Measurements from ENCODE around the gene AMBRA1.
"Not testable (repeated sequence)": the region's sequence is repeated elsewhere in the genome, so short reads cannot be mapped to it uniquely, and the experiment has no call there.

The AMBRA1 gene

DNA sequence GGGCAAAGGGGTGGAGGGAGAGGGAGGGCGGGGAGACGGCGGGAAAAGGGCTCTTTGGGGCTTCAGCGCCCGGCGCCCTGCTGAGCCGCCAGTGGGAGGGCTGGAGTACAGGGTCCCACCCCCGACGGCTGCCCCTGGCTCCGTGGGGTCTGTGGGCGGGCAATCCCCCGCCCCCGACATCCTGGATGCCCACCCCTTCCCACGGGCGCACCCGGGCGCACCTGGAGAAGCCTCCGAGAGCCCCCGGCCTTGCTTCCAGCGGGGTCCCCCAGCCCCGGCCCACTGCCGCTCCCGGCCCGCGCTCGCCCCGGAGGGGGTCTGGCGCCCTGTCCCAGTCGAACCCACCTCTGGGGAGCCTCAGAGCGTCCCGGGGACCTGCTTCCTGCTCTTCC is 202.6 kb downstream of the AMBRA1 start:
- no peak for DNase-seq

DNA sequence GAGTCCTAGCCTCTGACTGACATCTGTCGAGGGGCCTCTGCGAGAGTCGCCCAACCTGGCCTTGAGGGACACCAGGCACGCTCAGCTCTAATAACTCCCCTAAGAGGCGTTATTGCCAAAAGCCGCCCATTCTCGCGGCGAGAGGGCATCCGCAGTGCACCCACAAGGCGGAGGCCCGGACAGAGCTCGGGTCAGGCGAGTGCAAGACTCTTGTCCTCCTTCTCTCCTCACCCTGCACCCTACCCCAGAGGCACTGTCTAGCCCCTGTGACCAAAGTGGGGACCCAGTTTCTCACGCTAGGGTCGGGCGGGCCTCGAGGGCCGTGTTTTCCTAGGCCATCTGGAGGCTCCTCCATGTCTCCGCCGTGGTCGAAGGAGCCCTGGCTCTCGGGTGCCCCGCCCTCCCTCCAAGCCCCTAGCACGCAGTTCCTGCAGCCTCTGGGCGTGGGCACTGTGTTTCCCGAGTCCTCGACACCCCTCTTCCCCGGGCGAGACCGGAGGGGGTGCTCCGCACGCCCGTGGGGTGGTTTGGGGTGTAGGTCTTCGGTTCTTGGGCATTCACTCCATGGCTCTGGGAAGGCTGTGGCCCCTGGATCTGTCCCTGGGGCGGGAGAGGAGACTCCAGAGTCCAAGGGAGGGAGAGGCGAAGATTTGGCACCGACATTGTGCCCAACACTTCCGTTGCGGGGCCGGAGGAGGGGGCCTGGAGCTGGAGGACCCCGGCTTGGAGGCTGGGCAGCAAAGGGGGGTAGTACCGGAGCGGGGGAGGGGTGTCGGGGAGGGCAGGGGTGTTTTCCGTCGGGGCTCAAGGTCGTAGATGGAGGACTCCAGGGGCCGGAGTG is 203.3 kb downstream of the AMBRA1 start:
- no peak for DNase-seq

DNA sequence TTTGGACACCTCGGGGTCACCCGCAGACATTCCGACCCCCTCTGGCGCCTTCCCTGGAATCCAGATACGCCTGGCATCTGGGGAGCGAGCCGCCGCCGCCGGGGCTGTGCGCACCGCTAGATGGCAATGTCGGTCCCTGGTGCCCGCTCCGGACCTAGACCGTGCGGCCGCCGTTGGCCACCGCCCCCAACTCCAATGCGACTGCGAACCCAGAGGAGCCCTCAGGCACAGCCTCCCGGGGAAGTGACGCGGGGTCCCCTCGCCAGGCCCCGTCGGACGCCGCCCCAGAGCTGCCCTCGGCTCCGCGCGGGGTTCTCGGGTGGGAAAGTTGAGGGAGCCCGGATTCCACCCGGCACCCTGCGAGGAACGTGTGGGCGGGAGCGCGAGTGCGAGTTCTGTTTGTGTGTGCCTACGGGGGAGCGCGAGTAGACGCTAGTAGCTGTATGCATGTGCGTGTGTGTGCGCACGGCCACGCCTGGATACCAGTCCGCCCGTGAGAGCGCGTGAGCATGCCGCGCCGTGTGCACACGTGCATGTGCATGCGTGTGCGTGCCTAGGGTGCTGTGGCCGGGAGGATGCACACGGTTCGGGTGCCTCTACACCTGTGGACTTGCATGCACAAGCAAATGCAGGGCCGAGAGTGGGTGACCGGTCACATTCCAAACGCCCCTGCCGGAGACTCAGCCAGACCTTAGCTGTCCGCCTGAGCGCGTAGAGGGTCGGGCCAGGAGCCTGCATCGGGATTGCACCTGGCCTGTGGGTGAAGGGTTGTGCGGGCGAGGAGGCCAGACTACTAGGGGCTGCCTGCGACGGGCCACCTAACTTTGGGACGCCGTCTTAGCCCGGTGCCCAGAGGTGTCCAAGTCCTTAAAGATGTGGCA is 204.1 kb downstream of the AMBRA1 start:
- DNase-seq = no peak

DNA sequence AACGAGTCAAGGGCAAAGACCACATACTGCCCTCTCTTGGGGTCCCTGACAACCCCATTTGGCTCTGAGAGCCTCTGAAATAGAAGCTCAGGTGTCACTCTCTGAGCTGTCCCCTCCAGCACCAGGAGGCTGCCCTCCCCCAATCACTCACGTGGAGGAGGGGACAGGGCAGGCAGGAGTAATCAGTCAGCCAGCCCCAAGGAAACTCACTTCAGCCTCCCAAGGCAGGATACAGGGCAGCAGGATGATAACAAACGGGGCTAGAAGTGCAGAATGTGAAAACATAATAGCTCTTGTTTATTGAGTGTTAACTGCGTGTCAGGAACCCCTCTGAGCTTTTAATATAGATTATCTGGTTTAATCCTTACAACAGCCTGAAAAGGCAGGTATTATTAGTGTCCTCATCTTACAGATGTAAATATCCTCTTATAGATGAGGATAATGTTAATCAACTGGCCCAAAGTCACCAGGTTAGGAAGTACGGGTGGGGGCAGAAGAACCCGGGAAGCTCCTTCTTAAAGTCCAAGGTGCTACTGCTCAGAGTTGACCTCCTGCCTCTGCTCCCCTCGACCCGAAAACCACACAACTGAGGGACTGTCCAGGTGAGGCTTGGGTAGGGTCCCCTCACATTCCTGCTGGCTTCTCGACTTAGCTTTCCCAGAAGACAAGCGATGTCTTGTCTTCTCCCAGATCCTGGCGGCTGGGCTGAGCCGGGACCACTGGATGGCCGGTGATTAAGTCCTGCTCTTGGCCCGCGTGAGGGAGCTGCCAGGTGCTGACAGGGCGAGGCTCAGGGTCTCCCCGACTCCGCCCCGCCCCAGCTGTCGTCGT is 205.0 kb downstream of the AMBRA1 start:
- DNase-seq = no peak

DNA sequence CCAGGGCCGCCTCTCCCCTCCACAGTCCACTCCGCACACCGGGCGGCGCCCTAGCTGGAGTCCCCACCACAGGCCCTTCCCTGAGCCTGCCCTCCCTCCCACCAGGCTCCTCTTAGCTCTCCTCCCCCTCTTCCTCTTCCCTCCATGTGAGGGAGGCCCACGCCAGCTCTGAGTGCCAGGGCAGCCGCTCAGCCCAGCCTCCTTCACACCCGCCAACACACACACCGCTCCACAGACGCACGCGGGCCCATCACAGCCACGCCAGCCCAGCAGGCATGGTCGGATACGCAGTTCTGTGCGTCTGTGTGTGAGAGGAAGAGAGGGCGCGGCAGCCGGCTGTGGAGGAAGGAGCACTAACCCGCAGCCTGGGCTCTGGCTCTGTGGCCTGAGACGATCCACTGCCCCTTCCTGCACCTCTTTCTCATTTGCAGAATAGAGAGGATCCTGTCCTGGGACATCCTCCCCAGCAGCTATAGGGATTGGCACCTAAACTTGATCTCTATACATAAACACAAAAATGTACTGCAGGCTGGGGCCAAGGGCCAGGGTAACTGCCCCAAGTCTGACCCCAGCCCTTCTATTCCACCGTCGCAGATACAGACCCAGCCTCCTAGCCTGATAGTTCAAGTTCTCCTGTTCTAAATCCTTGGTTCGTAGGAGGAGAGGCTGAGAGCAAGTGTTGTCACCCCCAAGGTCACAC is 205.8 kb downstream of the AMBRA1 start:
- no peak for DNase-seq

DNA sequence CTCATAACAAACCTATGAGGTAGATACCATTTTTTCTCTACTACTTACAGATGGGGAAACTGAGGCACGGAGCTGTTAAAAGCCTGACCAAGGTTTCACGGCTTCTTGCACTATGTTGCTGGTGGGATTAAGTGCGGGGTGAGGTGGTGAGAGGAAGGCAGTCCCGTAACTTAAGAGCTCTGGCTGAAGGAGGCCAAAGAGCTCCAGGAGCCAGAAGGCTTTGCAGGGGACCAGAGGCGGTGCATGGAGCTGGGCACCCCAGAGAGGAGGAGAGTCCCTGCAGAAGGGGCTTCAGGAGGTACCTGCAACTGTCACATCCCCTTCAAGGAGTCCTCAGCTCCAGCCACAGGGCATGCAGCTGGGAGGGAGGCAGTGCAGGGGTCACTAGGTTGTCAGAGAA is 206.4 kb downstream of the AMBRA1 start:
- DNase-seq = no peak

DNA sequence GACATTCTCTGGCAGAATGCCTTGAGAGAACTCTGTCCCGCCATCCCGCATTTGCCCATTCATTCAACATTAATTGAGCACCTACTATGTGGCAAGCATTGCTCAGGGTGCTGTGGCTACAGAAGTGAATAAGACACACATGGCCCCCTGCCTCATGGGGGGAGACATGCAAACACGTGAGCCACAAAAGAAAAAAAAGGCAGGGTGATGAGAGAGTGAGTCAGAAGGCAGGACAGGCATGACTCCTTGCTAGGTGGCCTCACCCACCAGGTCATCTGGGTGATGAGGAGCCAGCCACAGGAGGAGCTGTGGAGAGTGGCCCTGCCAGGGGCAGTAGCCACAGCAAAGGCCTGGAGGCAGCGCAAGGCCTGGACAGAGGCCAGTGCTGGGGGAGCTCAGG is 207.1 kb downstream of the AMBRA1 start:
- DNase-seq = no peak

DNA sequence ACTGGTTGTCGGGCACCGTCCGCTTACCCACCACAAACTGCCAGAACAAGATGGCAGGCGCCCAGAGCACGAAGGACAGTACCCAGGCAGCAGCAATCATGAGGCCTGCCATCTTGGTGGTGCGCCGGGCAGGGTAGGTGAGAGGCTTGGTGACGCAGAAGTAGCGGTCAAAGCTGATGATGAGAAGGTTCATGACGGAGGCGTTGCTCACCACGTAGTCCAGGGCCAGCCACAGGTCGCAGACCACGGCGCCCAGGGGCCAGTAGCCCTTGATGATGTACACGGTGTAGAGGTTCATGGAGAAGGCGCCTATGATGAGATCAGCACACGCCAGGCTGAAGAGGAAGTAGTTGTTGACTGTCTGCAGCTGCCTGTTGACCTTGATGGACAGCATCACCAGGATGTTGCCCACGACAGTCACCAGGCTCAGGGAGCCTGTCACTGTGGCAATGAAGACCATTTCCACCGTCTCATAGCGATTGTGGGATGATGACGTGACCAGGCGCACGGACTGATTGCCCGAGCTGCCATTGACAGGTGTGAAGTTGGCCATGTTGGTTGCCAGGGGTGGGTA is 207.7 kb downstream of the AMBRA1 start:
- no peak for DNase-seq

DNA sequence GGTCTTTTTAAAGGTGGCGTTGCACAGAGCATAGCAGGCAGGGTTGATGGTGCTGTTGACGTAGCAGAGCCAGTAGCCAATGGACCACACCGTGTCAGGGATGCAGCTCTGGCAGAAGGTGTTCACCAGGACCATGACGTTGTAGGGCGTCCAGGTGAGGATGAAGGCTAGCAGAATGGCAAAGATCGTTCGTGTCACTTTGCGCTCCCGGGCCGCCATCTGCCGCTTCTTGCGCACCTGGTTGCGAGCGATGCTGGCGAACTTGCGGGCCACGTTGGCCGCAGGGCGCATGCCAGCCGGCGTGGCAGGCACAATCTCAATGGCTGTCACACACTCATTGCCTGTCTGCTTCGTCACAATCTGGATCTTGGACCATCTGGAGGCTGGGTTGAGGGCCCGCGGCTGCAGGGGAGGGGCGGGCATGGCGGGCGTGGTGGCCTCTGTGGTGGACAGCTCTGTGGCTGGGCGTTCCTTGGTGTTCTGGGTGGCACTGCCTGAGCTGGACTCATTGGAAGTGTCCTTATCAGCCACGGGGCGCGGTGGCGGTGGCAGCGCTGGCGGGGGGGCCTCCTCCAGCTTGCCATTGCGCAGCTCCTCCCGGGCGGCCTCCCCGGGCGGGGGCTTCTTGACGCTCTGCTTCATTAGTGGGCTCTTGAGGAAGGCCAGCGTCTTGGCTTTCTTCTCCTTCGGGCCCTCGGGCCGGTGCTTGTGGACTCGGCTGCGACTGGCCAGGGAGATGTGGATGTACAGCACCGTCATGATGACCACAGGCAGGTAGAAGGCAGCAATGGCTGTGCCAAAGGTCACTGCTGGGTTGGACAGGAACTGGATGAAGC is 208.4 kb downstream of the AMBRA1 start:
- no peak for DNase-seq

DNA sequence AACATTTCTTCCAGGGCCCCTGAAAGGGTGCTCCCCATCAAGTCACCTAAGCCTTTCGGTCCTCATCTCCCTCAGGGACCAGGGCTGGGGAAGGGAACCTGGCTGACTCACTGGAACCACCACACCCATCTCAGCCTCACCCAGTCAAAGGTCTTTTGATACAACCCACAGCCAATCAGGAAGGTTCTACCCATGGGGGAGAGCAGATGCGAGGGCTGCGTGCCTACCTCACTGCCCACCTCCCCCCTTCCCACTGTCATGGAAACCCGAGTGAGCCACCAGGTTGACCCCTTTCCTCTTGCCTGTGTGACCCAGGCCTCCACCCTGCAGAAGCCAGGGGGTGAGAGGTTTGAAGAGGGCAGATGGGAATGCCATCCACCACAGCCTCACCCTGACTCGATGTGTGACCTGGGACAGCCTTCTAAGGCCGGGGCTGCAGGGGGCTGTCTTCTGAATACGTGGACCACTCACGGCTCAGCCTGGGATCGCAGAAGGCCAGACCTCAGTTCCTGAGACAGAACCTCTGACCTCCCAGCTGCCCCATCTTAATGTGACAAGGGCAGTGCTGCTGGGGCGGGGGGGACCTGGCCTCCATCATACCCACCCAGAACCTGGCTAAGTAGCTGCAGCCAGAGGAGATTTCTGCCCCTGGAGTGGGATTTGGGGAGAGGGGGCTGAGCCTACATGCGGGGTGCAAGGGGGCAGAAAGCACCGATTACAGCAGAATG is 209.7 kb downstream of the AMBRA1 start:
- peak; percentile 27 for DNase-seq

DNA sequence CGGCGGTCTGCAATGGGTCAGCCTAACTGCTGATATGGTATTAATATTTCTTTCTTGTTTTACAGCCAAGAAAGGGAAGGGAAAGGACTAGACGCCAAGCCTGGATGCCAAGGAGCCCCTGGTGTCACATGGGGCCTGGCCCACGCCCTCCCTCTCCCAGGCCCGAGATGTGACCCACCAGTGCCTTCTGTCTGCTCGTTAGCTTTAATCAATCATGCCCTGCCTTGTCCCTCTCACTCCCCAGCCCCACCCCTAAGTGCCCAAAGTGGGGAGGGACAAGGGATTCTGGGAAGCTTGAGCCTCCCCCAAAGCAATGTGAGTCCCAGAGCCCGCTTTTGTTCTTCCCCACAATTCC is 210.4 kb downstream of the AMBRA1 start:
- no peak for DNase-seq

DNA sequence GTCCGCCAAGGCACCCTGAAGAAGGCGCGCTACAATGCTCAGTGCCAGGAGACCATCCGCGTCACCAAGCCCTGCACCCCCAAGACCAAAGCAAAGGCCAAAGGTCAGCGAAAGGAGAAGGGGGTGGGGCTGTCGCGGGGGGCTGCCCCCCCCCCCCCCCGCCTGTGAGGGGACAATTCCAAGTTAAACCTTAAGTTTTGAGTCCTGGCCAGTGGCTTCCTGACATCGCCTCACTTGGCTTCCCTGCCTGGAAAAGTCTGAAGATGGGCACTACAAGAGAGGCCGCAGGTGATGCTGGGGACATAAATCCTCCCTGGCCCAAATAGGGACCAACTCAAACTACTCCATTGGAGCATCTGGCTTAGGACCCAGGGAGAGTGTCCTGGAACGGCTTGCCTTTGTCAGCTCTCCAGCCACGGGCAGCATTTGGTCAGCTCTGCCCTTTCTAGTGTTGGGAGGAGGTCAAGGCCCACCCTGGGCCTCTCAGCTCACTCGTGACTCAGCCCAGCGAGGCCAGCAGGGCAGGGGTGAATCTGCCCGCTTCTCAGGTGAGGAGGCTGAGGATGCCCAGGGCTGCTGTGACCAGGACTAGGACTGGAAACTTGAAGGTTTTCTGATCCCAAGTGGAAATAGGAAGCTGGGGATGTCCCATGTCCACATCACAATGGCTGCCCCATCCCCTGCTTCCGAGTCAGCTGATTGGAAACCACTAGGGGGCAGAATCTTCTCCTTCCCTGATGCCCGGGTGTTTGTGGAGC is 211.0 kb downstream of the AMBRA1 start:
- DNase-seq = peak; percentile 46

DNA sequence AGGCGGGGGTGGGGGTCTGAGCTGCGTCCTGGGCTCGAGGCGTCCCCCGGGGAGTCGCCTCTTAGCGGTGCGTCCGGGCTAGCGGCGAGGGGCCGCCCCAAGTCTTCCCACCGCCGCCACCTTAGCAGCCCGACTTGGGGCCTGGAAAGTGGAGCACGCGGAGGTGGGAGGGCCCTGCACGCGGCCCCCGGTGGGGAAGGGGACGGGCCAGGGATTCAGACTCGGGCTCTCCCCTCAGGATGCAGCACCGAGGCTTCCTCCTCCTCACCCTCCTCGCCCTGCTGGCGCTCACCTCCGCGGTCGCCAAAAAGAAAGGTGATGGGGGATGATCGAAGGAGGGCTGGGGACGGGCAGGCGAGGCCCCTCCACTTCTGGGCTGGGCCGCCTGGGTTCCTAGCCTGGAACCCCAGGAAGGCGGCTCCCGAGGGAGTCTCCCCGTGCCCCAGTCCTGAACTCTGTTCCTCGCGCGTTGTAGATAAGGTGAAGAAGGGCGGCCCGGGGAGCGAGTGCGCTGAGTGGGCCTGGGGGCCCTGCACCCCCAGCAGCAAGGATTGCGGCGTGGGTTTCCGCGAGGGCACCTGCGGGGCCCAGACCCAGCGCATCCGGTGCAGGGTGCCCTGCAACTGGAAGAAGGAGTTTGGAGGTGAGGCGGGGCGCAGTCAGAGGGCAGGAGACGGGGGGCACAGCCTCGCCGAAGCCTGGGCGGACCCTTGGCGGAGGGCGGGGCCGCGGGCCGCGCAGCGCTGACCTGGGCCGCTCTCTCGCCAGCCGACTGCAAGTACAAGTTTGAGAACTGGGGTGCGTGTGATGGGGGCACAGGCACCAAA is 211.8 kb downstream of the AMBRA1 start:
- peak; percentile 54 for DNase-seq

DNA sequence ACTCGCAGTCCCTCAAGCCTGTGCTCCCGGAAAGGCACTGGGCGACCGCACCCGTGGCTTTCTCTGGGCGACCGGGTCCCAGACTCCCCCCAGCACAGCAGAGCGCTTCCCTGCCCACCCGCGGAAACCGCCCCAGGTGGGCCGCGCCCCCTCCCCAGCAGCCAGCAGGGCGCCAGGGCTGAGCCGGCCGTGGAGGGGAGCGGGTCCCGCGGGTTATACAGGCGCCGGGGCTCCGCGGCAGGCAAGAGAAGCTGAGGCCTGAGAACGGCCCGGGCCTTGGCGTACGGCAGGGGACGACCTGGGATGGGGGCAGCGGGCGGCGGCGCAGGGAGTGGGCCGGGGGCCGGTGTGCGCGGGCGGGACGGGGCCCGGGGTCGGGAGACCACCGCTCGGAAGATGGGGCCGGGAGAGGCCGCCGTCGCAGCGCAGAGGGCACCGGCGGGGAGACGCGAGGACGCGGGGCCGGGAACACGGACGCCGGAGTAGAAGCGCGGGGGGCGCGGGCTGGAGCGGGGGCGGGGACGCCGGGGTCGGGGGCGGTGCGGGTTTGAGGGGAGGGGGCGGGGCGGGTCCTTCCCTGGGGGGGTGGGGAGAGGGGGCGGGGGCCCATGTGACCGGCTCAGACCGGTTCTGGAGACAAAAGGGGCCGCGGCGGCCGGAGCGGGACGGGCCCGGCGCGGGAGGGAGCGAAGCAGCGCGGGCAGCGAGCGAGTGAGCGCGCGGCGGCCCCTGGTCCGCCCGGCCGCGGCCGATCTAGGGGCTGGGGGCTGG is 212.6 kb downstream of the AMBRA1 start, which contains the start of gene MDK:
Gene MDK, plus strand, starts transcription at position 622 of the 771 bp plus-strand sequence. CDS start 389 bp downstream, outside the sequence.
- DNase-seq = peak; percentile 62

DNA sequence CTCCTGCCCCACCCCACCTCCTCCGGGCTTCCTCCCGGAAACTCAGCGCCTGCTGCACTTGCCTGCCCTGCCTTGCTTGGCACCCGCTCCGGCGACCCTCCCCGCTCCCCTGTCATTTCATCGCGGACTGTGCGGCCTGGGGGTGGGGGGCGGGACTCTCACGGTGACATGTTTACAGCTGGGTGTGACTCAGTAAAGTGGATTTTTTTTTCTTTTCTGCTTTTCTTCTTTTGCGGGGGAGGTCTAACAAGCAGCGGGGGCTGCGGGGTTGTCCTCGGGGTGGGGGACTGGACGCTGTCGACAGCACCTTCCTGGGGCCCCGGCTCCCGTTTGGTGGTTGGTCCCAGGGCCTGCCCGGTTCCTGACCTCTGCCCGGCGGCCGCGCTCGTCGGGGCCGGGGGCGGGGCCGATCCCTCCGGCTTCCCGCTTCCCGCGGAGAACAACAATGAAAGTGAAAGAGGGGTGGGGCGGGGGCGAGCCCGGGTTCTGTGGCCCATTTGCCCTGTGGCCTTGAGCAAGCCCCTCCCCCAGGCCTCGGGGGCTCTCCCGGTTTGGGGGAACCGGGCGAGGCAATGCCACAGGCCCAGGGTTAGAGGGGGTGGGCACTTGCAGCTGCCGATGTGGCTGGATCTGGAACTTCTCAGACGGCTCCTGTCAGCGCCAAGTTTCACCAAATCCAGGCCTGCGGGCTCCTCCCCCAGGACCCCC is 213.3 kb downstream of the AMBRA1 start:
- peak; percentile 38 for DNase-seq

DNA sequence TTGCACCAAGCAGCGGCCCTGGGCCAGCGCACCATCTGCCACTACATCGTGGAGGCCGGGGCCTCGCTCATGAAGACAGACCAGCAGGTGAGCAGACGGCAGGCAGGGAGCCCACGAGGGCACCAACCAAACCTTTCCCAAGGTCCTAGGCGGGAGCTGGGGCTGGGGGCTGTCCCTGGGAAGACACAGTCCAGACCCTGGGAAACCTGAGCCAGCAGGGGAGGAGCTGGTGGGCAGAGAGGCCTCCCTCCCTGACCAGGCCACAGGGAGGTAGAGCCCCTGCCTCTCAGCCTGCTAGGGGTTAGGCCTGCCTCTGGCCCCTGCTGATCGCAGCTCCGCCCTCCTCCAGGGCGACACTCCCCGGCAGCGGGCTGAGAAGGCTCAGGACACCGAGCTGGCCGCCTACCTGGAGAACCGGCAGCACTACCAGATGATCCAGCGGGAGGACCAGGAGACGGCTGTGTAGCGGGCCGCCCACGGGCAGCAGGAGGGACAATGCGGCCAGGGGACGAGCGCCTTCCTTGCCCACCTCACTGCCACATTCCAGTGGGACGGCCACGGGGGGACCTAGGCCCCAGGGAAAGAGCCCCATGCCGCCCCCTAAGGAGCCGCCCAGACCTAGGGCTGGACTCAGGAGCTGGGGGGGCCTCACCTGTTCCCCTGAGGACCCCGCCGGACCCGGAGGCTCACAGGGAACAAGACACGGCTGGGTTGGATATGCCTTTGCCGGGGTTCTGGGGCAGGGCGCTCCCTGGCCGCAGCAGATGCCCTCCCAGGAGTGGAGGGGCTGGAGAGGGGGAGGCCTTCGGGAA is 214.1 kb downstream of the AMBRA1 start:
- not testable (repeated sequence) for DNase-seq

Data from NCI-H1436 (cell line).